Endometrial microvascular endothelial cells (primary cell): ENCODE results near the gene SLIT1. TPM values are rescaled to one million over a fixed set of nuclear protein-coding genes. Genes with fewer than 3 reads are reported as not detected.

ENCODE experiments used
- in situ Hi-C: cut with HindIII; loops from 2 replicates; pipeline ENCODE4 v1.10.0; 2017; ENCODE audit warnings: low sequenced_read_pairs, low pct_unique_long_range_greater_than_20kb; ENCODE audit errors: inconsistent ontology term
- total RNA-seq: library from RNA; depleted of rRNA; stranded (reverse); fragments of >200 nt; gene quantifications from one replicate; pipeline ENCODE4 v1.2.3, GENCODE V29; 2015; ENCODE audit errors: inconsistent ontology term

SLIT1 gene
- total RNA-seq, 1 donor from 2014 or later = not detected

- in situ Hi-C loops = no loop called here
Observed at GRCh38 chr10:97176226-97176625, 9.5 kb downstream of the SLIT1 start.

GRCh38 chr10:97175586-97175985 lies 10.2 kb downstream of the SLIT1 start:
- in situ Hi-C loops = no loop called here

GRCh38 chr10:97174941-97175340 lies 10.8 kb downstream of the SLIT1 start:
- in situ Hi-C loops = no loop called here

- in situ Hi-C loops = no loop called here
Observed at GRCh38 chr10:97174276-97174775, 11.4 kb downstream of the SLIT1 start.

- in situ Hi-C loops = no loop called here
Observed at GRCh38 chr10:97173036-97173435, 12.7 kb downstream of the SLIT1 start.

- in situ Hi-C loops = no loop called here
Observed at GRCh38 chr10:97171001-97171400, 14.8 kb downstream of the SLIT1 start.

- in situ Hi-C loops = no loop called here
Observed at GRCh38 chr10:97169911-97170693, 15.7 kb downstream of the SLIT1 start.

GRCh38 chr10:97169063-97169462 lies 16.7 kb downstream of the SLIT1 start:
- in situ Hi-C loops = no loop called here

- in situ Hi-C loops = no loop called here
Observed at GRCh38 chr10:97168645-97169044, 17.1 kb downstream of the SLIT1 start.

GRCh38 chr10:97165499-97165898 lies 20.3 kb downstream of the SLIT1 start:
- in situ Hi-C loops = no loop called here

- in situ Hi-C loops = no loop called here
Observed at GRCh38 chr10:97163781-97164501, 21.8 kb downstream of the SLIT1 start.

- in situ Hi-C loops = no loop called here
Observed at GRCh38 chr10:97163181-97163580, 22.6 kb downstream of the SLIT1 start.

- in situ Hi-C loops = no loop called here
Observed at GRCh38 chr10:97159646-97160305, 26.0 kb downstream of the SLIT1 start.

GRCh38 chr10:97157578-97158095 lies 28.1 kb downstream of the SLIT1 start:
- in situ Hi-C loops = no loop called here

- in situ Hi-C loops = no loop called here
Observed at GRCh38 chr10:97154781-97155180, 31.0 kb downstream of the SLIT1 start.

GRCh38 chr10:97154162-97154561 lies 31.6 kb downstream of the SLIT1 start:
- in situ Hi-C loops = no loop called here

GRCh38 chr10:97153270-97153850 lies 32.4 kb downstream of the SLIT1 start:
- in situ Hi-C loops = no loop called here

- in situ Hi-C loops = no loop called here
Observed at GRCh38 chr10:97151307-97151914, 34.3 kb downstream of the SLIT1 start.

- in situ Hi-C loops = no loop called here
Observed at GRCh38 chr10:97150616-97151015, 35.1 kb downstream of the SLIT1 start.
